Keratinocyte (primary cell): Measurements from ENCODE around the gene ANKRD6. TPM values are rescaled to one million over a fixed set of nuclear protein-coding genes. Genes with fewer than 3 reads are reported as not detected.

Source experiments
- DNase-seq: peaks from one replicate; pipeline ENCODE4 v3.0.0-alpha.2; 2011; ENCODE audit warnings: low read depth, missing footprints, low spot score
- FAIRE-seq: peaks from 2 replicates; lab custom pipeline; 2011; peaks lifted over from hg19 to GRCh38; lab: Jason Lieb, UNC
- H2AFZ ChIP-seq: 2 replicates; pipeline ENCODE4 v1.6.0; 2012; ENCODE audit warnings: low read length, control low read depth, inconsistent platforms; ENCODE audit not compliant: control insufficient read depth
- H3K27ac ChIP-seq: 2 replicates; pipeline ENCODE4 v1.5.1; 2011; ENCODE audit warnings: low read length; ENCODE audit not compliant: control insufficient read depth, insufficient read depth
- H3K27me3 ChIP-seq: 3 replicates; pipeline ENCODE4 v1.6.0; 2011; ENCODE audit warnings: low read length; ENCODE audit not compliant: control insufficient read depth, insufficient read depth; ENCODE audit errors: extremely low read depth
- H3K36me3 ChIP-seq, 2 experiments: 2 replicates in 1 of 2; 3 replicates in 1 of 2; pipeline ENCODE4 v1.5.1; 2011; ENCODE audit warnings: low read length in 2 of 2, mild to moderate bottlenecking in 1 of 2; ENCODE audit not compliant: control insufficient read depth in 2 of 2, insufficient read depth in 2 of 2; ENCODE audit errors: extremely low read depth in 1 of 2
- H3K4me1 ChIP-seq: 3 replicates; pipeline ENCODE4 v1.5.1; 2011; ENCODE audit warnings: low read length; ENCODE audit not compliant: control insufficient read depth, insufficient read depth; ENCODE audit errors: extremely low read depth
- H3K4me2 ChIP-seq: 3 replicates; pipeline ENCODE4 v1.6.0; 2011; ENCODE audit warnings: low read depth, low read length; ENCODE audit not compliant: control insufficient read depth, insufficient read depth; ENCODE audit errors: extremely low read depth
- H3K4me3 ChIP-seq, 3 experiments: fragments of 200-600 bp in 1 of 3; sonication (generic) in 1 of 3; 2 replicates in 2 of 3; 3 replicates in 1 of 3; pipeline ENCODE4 v1.5.1; 2011 to 2016; ENCODE audit warnings: low read length in 3 of 3, mild to moderate bottlenecking in 3 of 3, control low read depth in 2 of 3, inconsistent platforms in 1 of 3, low read depth in 1 of 3, mixed read lengths in 1 of 3, mixed run types in 1 of 3, moderate library complexity in 1 of 3; ENCODE audit not compliant: control insufficient read depth in 2 of 3, insufficient read depth in 2 of 3; ENCODE audit errors: extremely low read depth in 1 of 3
- H3K79me2 ChIP-seq: 2 replicates; pipeline ENCODE4 v1.6.0; 2012; ENCODE audit warnings: low read length; ENCODE audit not compliant: control insufficient read depth, insufficient read depth
- H3K9ac ChIP-seq: 3 replicates; pipeline ENCODE4 v1.6.0; 2011; ENCODE audit warnings: low read length; ENCODE audit not compliant: control insufficient read depth, insufficient read depth; ENCODE audit errors: extremely low read depth
- H3K9me1 ChIP-seq: 3 replicates; pipeline ENCODE4 v1.6.0; 2011; ENCODE audit warnings: low read length; ENCODE audit not compliant: control insufficient read depth, insufficient read depth; ENCODE audit errors: extremely low read depth
- H3K9me3 ChIP-seq: 2 replicates; pipeline ENCODE4 v1.5.1; 2012; ENCODE audit warnings: low read depth, low read length; ENCODE audit not compliant: control insufficient read depth
- H4K20me1 ChIP-seq: 3 replicates; pipeline ENCODE4 v1.6.0; 2011; ENCODE audit warnings: low read length; ENCODE audit not compliant: control insufficient read depth, insufficient read depth; ENCODE audit errors: extremely low read depth
- EZH2 ChIP-seq: IDR thresholded peaks from one replicate; pipeline ENCODE4 v1.6.1; 2012; ENCODE audit warnings: inconsistent platforms, mild to moderate bottlenecking, low read length, moderate library complexity
- dilution Hi-C: fragments of 300-500 bp; cut with MboI; formaldehyde crosslinking; loops from one replicate; pipeline ENCODE4 v1.7.0; 2020; ENCODE audit warnings: low sequenced_read_pairs; ENCODE audit not compliant: extremely low pct_ligation_motif_present
- polyA plus RNA-seq, 5 experiments: library from polyadenylated mRNA; depleted of rRNA in 3 of 5; stranded (reverse) in 3 of 5; stranded (forward) in 1 of 5; unstranded in 1 of 5; fragments of >200 nt; gene quantifications; 1 replicate in 1 of 5; 2 replicates in 3 of 5; 3 replicates in 1 of 5; pipeline versions ENCODE4 v1.2.1 to v1.2.3, GENCODE V29; 2011 to 2012; ENCODE audit warnings: missing spikeins in 2 of 5, low read depth in 1 of 5, low replicate concordance in 1 of 5
- TF ChIP-seq, protein P1 (sequence below), 3 experiments: IDR thresholded peaks in 1 of 3; conservative IDR thresholded peaks in 1 of 3; optimal IDR thresholded peaks in 1 of 3; 2 replicates in 2 of 3; 3 replicates in 1 of 3; pipeline versions ENCODE3 to v1.5.1; 2011; ENCODE audit warnings: low read length in 3 of 3, mild to moderate bottlenecking in 3 of 3, moderate library complexity in 2 of 3, control low read depth in 1 of 3, inconsistent platforms in 1 of 3; ENCODE audit not compliant: insufficient read depth in 2 of 3; ENCODE audit errors: extremely low read depth in 1 of 3

Gene ANKRD6
- polyA plus RNA-seq, 1 donor (not counting 4 experiments of a cell fraction or from before 2014, with no cell fraction given): 5.7 TPM

DNA sequence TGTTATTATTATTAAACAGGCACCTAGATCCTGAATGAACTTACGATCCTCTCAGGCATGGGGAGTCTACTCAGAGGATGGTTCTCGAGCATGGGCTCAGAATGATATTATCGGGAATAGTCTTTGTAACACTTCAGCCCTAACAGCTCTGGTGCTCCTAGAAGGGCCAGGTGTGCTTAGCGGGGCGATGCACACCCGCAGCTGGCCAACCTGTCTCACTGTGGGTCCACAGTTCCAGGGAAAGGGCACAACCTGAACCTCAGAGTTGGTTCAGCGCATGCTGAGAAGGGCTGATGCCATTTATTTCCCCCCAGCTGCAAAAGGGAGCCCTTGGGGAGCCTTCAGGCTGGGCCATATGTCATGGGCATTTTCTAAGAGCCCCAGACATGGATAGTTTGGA, 47.1 kb upstream of the ANKRD6 start:
- FAIRE-seq (no peak), DNase-seq (no peak)
- TF ChIP-seq, protein P1, sequence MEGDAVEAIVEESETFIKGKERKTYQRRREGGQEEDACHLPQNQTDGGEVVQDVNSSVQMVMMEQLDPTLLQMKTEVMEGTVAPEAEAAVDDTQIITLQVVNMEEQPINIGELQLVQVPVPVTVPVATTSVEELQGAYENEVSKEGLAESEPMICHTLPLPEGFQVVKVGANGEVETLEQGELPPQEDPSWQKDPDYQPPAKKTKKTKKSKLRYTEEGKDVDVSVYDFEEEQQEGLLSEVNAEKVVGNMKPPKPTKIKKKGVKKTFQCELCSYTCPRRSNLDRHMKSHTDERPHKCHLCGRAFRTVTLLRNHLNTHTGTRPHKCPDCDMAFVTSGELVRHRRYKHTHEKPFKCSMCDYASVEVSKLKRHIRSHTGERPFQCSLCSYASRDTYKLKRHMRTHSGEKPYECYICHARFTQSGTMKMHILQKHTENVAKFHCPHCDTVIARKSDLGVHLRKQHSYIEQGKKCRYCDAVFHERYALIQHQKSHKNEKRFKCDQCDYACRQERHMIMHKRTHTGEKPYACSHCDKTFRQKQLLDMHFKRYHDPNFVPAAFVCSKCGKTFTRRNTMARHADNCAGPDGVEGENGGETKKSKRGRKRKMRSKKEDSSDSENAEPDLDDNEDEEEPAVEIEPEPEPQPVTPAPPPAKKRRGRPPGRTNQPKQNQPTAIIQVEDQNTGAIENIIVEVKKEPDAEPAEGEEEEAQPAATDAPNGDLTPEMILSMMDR (optimal IDR thresholded peaks at IDR 0.05 in 1 of 3, IDR thresholded peaks at IDR 0.05 in 1 of 3, conservative IDR thresholded peaks at IDR 0.05 in 1 of 3; ENCODE audit: extremely low read depth in 1 of 3, insufficient read depth in 2 of 3, low read length in 3 of 3): no peak
- no peak for TF ChIP-seq EZH2
- Histone ChIP-seq H3K27me3 (no peaks in the 10 kb centered on the region), H3K9me1 (no peaks in the 10 kb centered on the region), H3K9me3 (no peaks in the 10 kb centered on the region), H3K79me2 (no peaks in the 10 kb centered on the region), H4K20me1 (no peaks in the 10 kb centered on the region), H3K27ac (no peak overlapping the region), H3K36me3 (no peaks in the 10 kb centered on the region), H3K9ac (no peak overlapping the region), H3K4me2 (peak overlapping the region; percentile 40), H2AFZ (peak overlapping the region; percentile 45), H3K4me3 (no peak overlapping the region), H3K4me1 (peaks cover 9% of the 10 kb centered on the region)
- dilution Hi-C loops: no loop called here

DNA sequence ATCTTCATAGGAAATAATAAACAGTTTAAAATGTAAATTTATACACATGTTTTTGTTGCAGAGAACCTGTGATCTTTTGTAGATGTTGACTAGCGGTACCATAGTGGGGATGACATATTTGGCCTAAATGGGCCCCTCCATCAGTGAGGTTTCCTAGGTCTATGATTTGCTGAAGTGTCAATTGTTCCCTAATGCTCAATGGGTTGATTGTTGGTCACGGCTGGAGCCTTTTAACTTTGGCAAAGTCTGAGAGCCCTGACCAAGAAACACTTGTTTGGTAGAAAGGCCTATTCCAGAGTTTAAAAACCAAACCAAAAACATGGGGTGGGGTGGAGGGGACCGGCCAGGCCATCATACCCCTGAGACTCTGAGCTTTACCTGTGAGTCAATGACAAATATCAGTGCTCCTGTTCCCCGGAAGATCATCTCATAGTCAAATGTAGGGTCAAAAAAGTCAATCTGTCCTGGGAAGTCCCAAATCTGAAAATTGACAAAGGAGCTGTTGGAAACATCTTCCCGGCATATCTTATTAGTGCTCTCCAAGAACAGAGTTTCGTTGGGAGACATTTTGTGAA, 45.9 kb upstream of the ANKRD6 start:
- Histone ChIP-seq H3K9ac (no peak overlapping the region), H3K4me3 (no peak overlapping the region), H3K4me2 (no peak overlapping the region), H4K20me1 (no peaks in the 10 kb centered on the region), H3K9me1 (no peaks in the 10 kb centered on the region), H3K27me3 (no peaks in the 10 kb centered on the region), H3K36me3 (no peaks in the 10 kb centered on the region), H3K79me2 (no peaks in the 10 kb centered on the region), H3K9me3 (no peaks in the 10 kb centered on the region), H3K27ac (no peak overlapping the region), H2AFZ (no peak overlapping the region), H3K4me1 (peaks cover 9% of the 10 kb centered on the region)
- no peak for TF ChIP-seq EZH2
- TF ChIP-seq, protein P1 (optimal IDR thresholded peaks at IDR 0.05 in 1 of 3, IDR thresholded peaks at IDR 0.05 in 1 of 3, conservative IDR thresholded peaks at IDR 0.05 in 1 of 3; ENCODE audit: extremely low read depth in 1 of 3, insufficient read depth in 2 of 3, low read length in 3 of 3): no peak
- FAIRE-seq (no peak), DNase-seq (no peak)
- dilution Hi-C loops: no loop called here
